Measurements from ENCODE around the gene PCSK2.

Gene PCSK2

DNA sequence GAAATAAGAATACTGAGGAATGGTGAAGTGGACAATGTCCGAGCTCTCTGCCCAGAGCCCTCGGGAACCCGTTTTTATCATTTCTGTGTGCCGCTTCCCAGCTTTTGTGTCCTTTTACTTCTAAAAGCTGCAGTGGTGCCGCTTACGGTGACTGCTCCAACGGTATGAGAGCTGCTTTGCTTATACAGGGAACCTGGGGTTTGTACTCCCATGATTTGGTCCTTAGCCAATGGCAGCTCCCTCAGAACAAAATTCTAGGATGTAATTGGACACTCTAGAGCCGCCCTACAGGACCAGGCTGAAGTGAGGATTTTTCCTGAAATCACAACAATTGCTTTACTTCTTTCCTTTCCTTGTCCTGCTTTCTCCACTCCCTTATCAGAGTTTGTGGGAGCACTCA, 24.2 kb upstream of the PCSK2 start:
- no peak for DNase-seq

DNA sequence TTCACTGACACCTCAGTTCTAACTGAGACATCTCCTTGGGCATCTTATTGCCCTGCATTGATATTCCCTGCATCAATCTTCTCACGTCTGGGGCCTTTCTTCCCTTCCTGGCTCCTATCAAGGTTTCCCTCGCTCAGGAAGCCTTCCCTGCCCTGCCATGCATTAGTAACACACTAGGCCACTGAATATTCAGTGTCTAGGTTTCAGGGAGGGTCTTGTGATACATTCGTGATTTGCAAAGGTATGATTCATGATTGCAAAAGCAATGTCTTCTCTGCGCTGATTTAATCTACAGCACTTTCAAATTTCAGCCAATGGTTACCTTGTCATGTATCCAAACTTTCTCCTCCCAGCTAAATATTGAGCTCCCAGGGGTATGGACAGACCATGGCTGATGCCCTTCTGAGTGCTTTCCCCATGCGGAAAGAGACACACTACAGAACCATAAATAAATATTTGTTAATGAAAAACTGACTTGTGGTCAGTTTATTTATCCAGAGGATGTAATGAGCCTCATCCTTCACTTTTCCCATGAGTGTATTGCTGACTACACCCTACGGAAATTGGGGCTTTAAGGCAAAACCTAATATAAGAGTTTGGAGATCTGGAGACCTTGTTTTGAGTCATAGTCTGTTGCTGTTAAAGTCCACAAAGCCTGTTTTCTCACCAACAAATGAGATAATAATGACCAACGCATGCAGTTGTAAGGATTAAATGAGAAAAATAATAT, 21.6 kb upstream of the PCSK2 start:
- H3K27me3 ChIP-seq (replicated peaks; ENCODE audit: insufficient read depth, low read length), result no peaks in the 10 kb centered on the region
- no peaks in the 10 kb centered on the region for H3K9me2 ChIP-seq (replicated peaks; ENCODE audit: insufficient read depth, low read length)
- H2AFZ ChIP-seq (ENCODE audit: low read length), result no peak overlapping the region
- H3K4me3 ChIP-seq (ENCODE audit: low read length), result no peak overlapping the region
- H3K27ac ChIP-seq (ENCODE audit: low read length), result no peak overlapping the region
- H3K9ac ChIP-seq (ENCODE audit: low read length), result no peak overlapping the region
- no peaks in the 10 kb centered on the region for H4K20me1 ChIP-seq (ENCODE audit: insufficient read depth, low read length)
- H3K4me1 ChIP-seq (ENCODE audit: low read length), result peaks cover 13% of the 10 kb centered on the region; the same call in 1 of the 2 replicates
- TF ChIP-seq EZH2 (optimal IDR thresholded peaks at IDR 0.05; ENCODE audit: low read depth, low read length), result no peak
- TF ChIP-seq EZH2phosphoT487 (IDR thresholded peaks at IDR 0.05; ENCODE audit: low read length), result no peak
- TF ChIP-seq, protein P1, sequence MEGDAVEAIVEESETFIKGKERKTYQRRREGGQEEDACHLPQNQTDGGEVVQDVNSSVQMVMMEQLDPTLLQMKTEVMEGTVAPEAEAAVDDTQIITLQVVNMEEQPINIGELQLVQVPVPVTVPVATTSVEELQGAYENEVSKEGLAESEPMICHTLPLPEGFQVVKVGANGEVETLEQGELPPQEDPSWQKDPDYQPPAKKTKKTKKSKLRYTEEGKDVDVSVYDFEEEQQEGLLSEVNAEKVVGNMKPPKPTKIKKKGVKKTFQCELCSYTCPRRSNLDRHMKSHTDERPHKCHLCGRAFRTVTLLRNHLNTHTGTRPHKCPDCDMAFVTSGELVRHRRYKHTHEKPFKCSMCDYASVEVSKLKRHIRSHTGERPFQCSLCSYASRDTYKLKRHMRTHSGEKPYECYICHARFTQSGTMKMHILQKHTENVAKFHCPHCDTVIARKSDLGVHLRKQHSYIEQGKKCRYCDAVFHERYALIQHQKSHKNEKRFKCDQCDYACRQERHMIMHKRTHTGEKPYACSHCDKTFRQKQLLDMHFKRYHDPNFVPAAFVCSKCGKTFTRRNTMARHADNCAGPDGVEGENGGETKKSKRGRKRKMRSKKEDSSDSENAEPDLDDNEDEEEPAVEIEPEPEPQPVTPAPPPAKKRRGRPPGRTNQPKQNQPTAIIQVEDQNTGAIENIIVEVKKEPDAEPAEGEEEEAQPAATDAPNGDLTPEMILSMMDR (IDR thresholded peaks at IDR 0.05; ENCODE audit: low read length), result no peak
- DNase-seq, result no peak
- H3K36me3 ChIP-seq (replicated peaks; ENCODE audit: insufficient read depth, low read length), result no peaks in the 10 kb centered on the region
- H3K4me2 ChIP-seq (ENCODE audit: low read depth, low read length), result no peak overlapping the region
- no peaks in the 10 kb centered on the region for H3K9me3 ChIP-seq (replicated peaks; ENCODE audit: insufficient read depth, low read length)
- H3F3A ChIP-seq (ENCODE audit: insufficient read depth, low read length), result no peaks in the 10 kb centered on the region
- H3K79me2 ChIP-seq (ENCODE audit: low read length), result no peaks in the 10 kb centered on the region

More for the DNA sequence above, 24.2 kb upstream of the PCSK2 start:
- TF ChIP-seq, protein P1 (IDR thresholded peaks at IDR 0.05; ENCODE audit: low read length), result no peak
- no peak for TF ChIP-seq EZH2 (optimal IDR thresholded peaks at IDR 0.05; ENCODE audit: low read depth, low read length)
- no peak for TF ChIP-seq EZH2phosphoT487 (IDR thresholded peaks at IDR 0.05; ENCODE audit: low read length)
- H3K4me1 ChIP-seq (ENCODE audit: low read length), result peaks cover 13% of the 10 kb centered on the region; the same call in 1 of the 2 replicates
- H3K9me2 ChIP-seq (replicated peaks; ENCODE audit: insufficient read depth, low read length), result no peaks in the 10 kb centered on the region
- no peaks in the 10 kb centered on the region for H3K27me3 ChIP-seq (replicated peaks; ENCODE audit: insufficient read depth, low read length)
- H3K4me2 ChIP-seq (ENCODE audit: low read depth, low read length), result no peak overlapping the region
- H3K4me3 ChIP-seq (ENCODE audit: low read length), result no peak overlapping the region
- no peak overlapping the region for H2AFZ ChIP-seq (ENCODE audit: low read length)
- H4K20me1 ChIP-seq (ENCODE audit: insufficient read depth, low read length), result no peaks in the 10 kb centered on the region
- no peak overlapping the region for H3K27ac ChIP-seq (ENCODE audit: low read length)
- no peaks in the 10 kb centered on the region for H3F3A ChIP-seq (ENCODE audit: insufficient read depth, low read length)
- no peaks in the 10 kb centered on the region for H3K9me3 ChIP-seq (replicated peaks; ENCODE audit: insufficient read depth, low read length)
- H3K9ac ChIP-seq (ENCODE audit: low read length), result no peak overlapping the region
- H3K36me3 ChIP-seq (replicated peaks; ENCODE audit: insufficient read depth, low read length), result no peaks in the 10 kb centered on the region
- H3K79me2 ChIP-seq (ENCODE audit: low read length), result no peaks in the 10 kb centered on the region

DNA sequence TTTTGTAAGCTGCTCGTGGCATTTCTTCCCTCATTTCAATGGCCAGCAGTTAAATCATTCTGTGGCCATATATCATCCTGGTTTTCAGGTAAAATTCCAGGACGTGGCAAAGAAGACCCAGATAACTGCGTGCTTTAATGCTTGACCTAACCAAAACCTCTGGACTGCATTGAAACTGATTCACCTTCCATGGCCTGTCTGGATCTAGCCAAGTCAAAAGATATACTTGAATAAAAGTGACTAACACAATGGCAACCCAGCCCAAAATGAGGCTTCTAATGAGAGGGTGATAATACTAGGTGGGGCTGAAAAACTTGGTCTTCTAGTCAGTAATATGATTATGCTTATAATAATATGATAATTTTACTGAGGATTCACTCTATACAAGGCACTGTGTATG, 16.5 kb upstream of the PCSK2 start:
- no peaks in the 10 kb centered on the region for H3K27me3 ChIP-seq (replicated peaks; ENCODE audit: insufficient read depth, low read length)
- no peak overlapping the region for H3K9ac ChIP-seq (ENCODE audit: low read length)
- H3K4me2 ChIP-seq (ENCODE audit: low read depth, low read length), result no peak overlapping the region
- no peaks in the 10 kb centered on the region for H3K9me2 ChIP-seq (replicated peaks; ENCODE audit: insufficient read depth, low read length)
- no peaks in the 10 kb centered on the region for H3K9me3 ChIP-seq (replicated peaks; ENCODE audit: insufficient read depth, low read length)
- H4K20me1 ChIP-seq (ENCODE audit: insufficient read depth, low read length), result no peaks in the 10 kb centered on the region
- H3K79me2 ChIP-seq (ENCODE audit: low read length), result no peaks in the 10 kb centered on the region
- no peaks in the 10 kb centered on the region for H3K36me3 ChIP-seq (replicated peaks; ENCODE audit: insufficient read depth, low read length)
- no peak overlapping the region for H3K27ac ChIP-seq (ENCODE audit: low read length)
- H3F3A ChIP-seq (ENCODE audit: insufficient read depth, low read length), result no peaks in the 10 kb centered on the region
- no peak for DNase-seq
- no peak overlapping the region for H2AFZ ChIP-seq (ENCODE audit: low read length)
- no peak overlapping the region for H3K4me3 ChIP-seq (ENCODE audit: low read length)
- no peak for TF ChIP-seq EZH2 (optimal IDR thresholded peaks at IDR 0.05; ENCODE audit: low read depth, low read length)
- no peak for TF ChIP-seq EZH2phosphoT487 (IDR thresholded peaks at IDR 0.05; ENCODE audit: low read length)
- TF ChIP-seq, protein P1 (IDR thresholded peaks at IDR 0.05; ENCODE audit: low read length), result no peak
- H3K4me1 ChIP-seq (ENCODE audit: low read length), result no peaks in the 10 kb centered on the region
